ENCODE measurements around the gene WHAMM.

GRCh38 chr15:82846621-82847020 lies 37.2 kb downstream of the WHAMM start:
- TF ChIP-seq EZH2 (IDR thresholded peaks at IDR 0.05; ENCODE audit: insufficient read depth, poor library complexity, severe bottlenecking) (no peak), EZH2phosphoT487 (IDR thresholded peaks at IDR 0.05; ENCODE audit: insufficient read depth, low read depth) (no peak)
